PC-3 (cell line): ENCODE data around the gene CSK.

Experiments
- EZH2 ChIP-seq: fragments of 300-600 bp; sonication (generic); IDR thresholded peaks from one replicate; pipeline ENCODE4 v1.6.1; 2017; ENCODE audit warnings: antibody characterized with exemption, mild to moderate bottlenecking, low read length; ENCODE audit not compliant: unreplicated experiment
- EZH2phosphoT487 ChIP-seq: fragments of 300-600 bp; sonication (generic); IDR thresholded peaks from 2 replicates; pipeline ENCODE4 v1.6.1; 2018; ENCODE audit warnings: mild to moderate bottlenecking, antibody characterized with exemption, low read length, borderline replicate concordance
- TF ChIP-seq, protein P1 (sequence below): fragments of 300-600 bp; sonication (generic); conservative IDR thresholded peaks from 2 replicates; pipeline ENCODE4 v1.5.1; 2017; ENCODE audit warnings: antibody characterized with exemption, low read depth, mild to moderate bottlenecking, low read length

DNA sequence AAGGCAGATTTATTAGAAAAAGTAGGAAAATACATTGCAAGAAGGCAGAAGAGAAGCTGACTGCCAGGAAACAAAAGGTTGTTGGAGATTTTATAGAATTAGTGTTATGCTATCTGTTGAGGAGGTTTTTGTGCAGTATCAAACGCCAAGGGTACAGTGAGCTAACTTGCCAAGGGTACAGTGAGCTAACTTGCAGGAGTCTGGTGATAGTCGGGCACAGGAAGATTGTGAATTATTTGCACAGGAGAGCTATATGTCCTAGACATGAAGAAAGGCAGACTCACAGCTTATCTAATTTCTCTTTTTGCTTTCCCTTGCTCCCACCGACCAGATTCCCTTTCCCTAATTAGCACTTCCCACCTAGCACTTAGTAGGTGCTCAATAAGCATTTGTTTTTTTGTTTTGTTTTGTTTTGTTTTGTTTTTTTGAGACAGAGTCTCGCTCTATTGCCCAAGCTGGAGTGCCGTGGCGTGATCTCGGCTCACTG lies 2.7 kb upstream of the CSK start:
- TF ChIP-seq, protein P1, sequence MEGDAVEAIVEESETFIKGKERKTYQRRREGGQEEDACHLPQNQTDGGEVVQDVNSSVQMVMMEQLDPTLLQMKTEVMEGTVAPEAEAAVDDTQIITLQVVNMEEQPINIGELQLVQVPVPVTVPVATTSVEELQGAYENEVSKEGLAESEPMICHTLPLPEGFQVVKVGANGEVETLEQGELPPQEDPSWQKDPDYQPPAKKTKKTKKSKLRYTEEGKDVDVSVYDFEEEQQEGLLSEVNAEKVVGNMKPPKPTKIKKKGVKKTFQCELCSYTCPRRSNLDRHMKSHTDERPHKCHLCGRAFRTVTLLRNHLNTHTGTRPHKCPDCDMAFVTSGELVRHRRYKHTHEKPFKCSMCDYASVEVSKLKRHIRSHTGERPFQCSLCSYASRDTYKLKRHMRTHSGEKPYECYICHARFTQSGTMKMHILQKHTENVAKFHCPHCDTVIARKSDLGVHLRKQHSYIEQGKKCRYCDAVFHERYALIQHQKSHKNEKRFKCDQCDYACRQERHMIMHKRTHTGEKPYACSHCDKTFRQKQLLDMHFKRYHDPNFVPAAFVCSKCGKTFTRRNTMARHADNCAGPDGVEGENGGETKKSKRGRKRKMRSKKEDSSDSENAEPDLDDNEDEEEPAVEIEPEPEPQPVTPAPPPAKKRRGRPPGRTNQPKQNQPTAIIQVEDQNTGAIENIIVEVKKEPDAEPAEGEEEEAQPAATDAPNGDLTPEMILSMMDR: no peak
- TF ChIP-seq EZH2 (no peak), EZH2phosphoT487 (no peak)
